Activated CD4-positive, alpha-beta T cell treated with anti-CD3 and anti-CD28 coated beads, Interleukin-2, amount 10 ng/mL, durations not matched to agents 24 days and 14 days (primary cell): Measurements from ENCODE around the gene FAM114A1. TPM values are rescaled to one million over a fixed set of nuclear protein-coding genes. Genes with fewer than 3 reads are reported as not detected.
"Not testable (repeated sequence)": the region's sequence is repeated elsewhere in the genome, so short reads cannot be mapped to it uniquely, and the experiment has no call there.

ENCODE experiments used
- DNase-seq: peaks from one replicate; pipeline ENCODE4 v3.0.0; 2022
- H3K27ac Mint-ChIP-seq: one replicate; pipeline ENCODE4 v1.8.0; 2022; ENCODE audit warnings: mild to moderate bottlenecking, mixed read lengths
- H3K27me3 Mint-ChIP-seq: one replicate; pipeline ENCODE4 v1.8.0; 2022; ENCODE audit warnings: mixed read lengths
- H3K36me3 Mint-ChIP-seq: one replicate; pipeline ENCODE4 v1.8.0; 2022; ENCODE audit warnings: low read depth, mild to moderate bottlenecking, mixed read lengths
- H3K4me1 Mint-ChIP-seq: one replicate; pipeline ENCODE4 v1.8.0; 2021; ENCODE audit warnings: mixed read lengths
- H3K4me3 Mint-ChIP-seq: one replicate; pipeline ENCODE4 v1.8.0; 2022; ENCODE audit warnings: mild to moderate bottlenecking, moderate library complexity, mixed read lengths
- H3K9me3 Mint-ChIP-seq: one replicate; pipeline ENCODE4 v1.8.0; 2021; ENCODE audit warnings: mixed read lengths
- intact Hi-C: fragments of 100-400 bp; cut with micrococcal nuclease; formaldehyde crosslinking; loops from one replicate; pipeline ENCODE4 v1.15.1; 2023
- total RNA-seq: library from RNA; stranded (reverse); gene quantifications from 2 replicates; pipeline ENCODE4 v1.2.3, GENCODE V29; 2022

Gene FAM114A1
- total RNA-seq, 1 donor from 2014 or later: 0.23 TPM

DNA sequence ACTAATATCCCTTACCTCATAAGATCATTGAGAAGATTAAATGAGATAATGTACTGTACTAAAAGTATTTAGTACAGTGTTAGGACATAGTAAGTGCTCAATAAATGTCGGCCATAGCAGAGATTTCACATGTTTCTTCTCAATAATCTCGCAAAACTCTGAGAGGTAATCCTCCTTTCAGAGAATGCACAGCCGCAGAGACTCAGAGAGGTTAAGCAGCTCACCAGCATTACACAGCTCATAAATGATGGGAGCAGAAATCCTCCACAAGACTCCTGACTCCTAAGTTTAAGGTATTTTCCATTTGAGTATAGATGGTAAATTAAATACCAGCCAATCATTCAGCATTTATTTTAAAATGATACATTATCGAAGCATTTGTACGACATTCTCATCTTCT is 34.6 kb downstream of the FAM114A1 start:
- intact Hi-C loops: loop anchor here (1.0 to 5.0 kb wide), 2 partner anchors 130 to 233 kb away; partner anchors contain the start of gene TMEM156
- no peak overlapping the region for H3K27ac Mint-ChIP-seq
- no peaks in the 10 kb centered on the region for H3K9me3 Mint-ChIP-seq
- peaks cover 15% of the 10 kb centered on the region for H3K4me1 Mint-ChIP-seq
- H3K27me3 Mint-ChIP-seq: no peaks in the 10 kb centered on the region
- H3K4me3 Mint-ChIP-seq: no peak overlapping the region
- no peak for DNase-seq
- H3K36me3 Mint-ChIP-seq: no peaks in the 10 kb centered on the region

GRCh38 chr4:38902695-38903094 is 35.1 kb downstream of the FAM114A1 start:
- Mint-ChIP-seq H3K9me3 (no peaks in the 10 kb centered on the region), H3K36me3 (no peaks in the 10 kb centered on the region), H3K27ac (no peak overlapping the region)

GRCh38 chr4:38904090-38904666 is 36.6 kb downstream of the FAM114A1 start:
- Mint-ChIP-seq H3K4me3 (no peak overlapping the region), H3K4me1 (peaks cover 14% of the 10 kb centered on the region), H3K27ac (no peak overlapping the region), H3K27me3 (no peaks in the 10 kb centered on the region), H3K36me3 (no peaks in the 10 kb centered on the region), H3K9me3 (no peaks in the 10 kb centered on the region)
- DNase-seq: no peak
- intact Hi-C loops: loop anchor here (5.0 kb wide), 1 partner anchor 128 kb away; the partner anchor contains the start of gene TMEM156

More at GRCh38 chr4:38902695-38903094, 35.1 kb downstream of the FAM114A1 start:
- DNase-seq: no peak
- no peak overlapping the region for H3K4me3 Mint-ChIP-seq
- intact Hi-C loops: loop anchor here (1.0 to 5.0 kb wide), 2 partner anchors 130 to 233 kb away; partner anchors contain the start of gene TMEM156
- H3K4me1 Mint-ChIP-seq: peaks cover 15% of the 10 kb centered on the region
- no peaks in the 10 kb centered on the region for H3K27me3 Mint-ChIP-seq

GRCh38 chr4:38904682-38905081 is 37.1 kb downstream of the FAM114A1 start:
- intact Hi-C loops: loop anchor here (5.0 kb wide), 1 partner anchor 128 kb away; the partner anchor contains the start of gene TMEM156
- H3K4me3 Mint-ChIP-seq: no peak overlapping the region
- H3K27me3 Mint-ChIP-seq: no peaks in the 10 kb centered on the region
- DNase-seq: no peak
- no peaks in the 10 kb centered on the region for H3K9me3 Mint-ChIP-seq
- H3K4me1 Mint-ChIP-seq: peaks cover 14% of the 10 kb centered on the region
- no peaks in the 10 kb centered on the region for H3K36me3 Mint-ChIP-seq
- no peak overlapping the region for H3K27ac Mint-ChIP-seq

GRCh38 chr4:38905652-38906385 is 38.2 kb downstream of the FAM114A1 start:
- Mint-ChIP-seq H3K27ac (no peak overlapping the region), H3K9me3 (no peaks in the 10 kb centered on the region), H3K4me1 (peaks cover 14% of the 10 kb centered on the region), H3K27me3 (no peaks in the 10 kb centered on the region), H3K36me3 (no peaks in the 10 kb centered on the region), H3K4me3 (no peak overlapping the region)
- intact Hi-C loops: no loop called here
- DNase-seq: no peak

- intact Hi-C loops: no loop called here
- H3K4me3 Mint-ChIP-seq: no peak overlapping the region
- H3K36me3 Mint-ChIP-seq: no peaks in the 10 kb centered on the region
- no peak overlapping the region for H3K27ac Mint-ChIP-seq
- no peaks in the 10 kb centered on the region for H3K27me3 Mint-ChIP-seq
- H3K4me1 Mint-ChIP-seq: peaks cover 14% of the 10 kb centered on the region
- DNase-seq: no peak
- H3K9me3 Mint-ChIP-seq: no peaks in the 10 kb centered on the region
These were observed 40.2 kb downstream of the FAM114A1 start for GRCh38 chr4:38907696-38908270.

DNA sequence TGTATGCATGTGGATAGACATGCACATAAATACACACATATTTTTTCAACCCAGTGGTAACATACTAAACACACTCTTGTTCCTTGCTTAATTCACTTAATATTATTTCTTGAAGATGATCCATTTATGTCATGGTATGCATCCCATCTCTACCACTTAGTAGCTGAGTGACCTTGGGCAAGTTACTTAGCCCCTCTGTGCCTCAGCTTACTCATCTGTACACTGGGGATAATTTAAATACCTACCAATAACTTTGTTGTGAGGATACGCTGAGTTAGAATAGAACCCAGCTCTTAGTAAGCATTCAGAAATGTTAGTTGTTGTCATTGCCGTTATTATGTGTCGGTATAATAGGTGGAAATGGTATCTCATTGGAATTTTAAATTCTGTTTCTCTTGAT is 41.4 kb downstream of the FAM114A1 start:
- Mint-ChIP-seq H3K4me1 (peaks cover 14% of the 10 kb centered on the region), H3K4me3 (no peak overlapping the region), H3K9me3 (no peaks in the 10 kb centered on the region), H3K27me3 (no peaks in the 10 kb centered on the region), H3K36me3 (no peaks in the 10 kb centered on the region), H3K27ac (no peak overlapping the region)
- intact Hi-C loops: no loop called here
- DNase-seq: no peak

DNA sequence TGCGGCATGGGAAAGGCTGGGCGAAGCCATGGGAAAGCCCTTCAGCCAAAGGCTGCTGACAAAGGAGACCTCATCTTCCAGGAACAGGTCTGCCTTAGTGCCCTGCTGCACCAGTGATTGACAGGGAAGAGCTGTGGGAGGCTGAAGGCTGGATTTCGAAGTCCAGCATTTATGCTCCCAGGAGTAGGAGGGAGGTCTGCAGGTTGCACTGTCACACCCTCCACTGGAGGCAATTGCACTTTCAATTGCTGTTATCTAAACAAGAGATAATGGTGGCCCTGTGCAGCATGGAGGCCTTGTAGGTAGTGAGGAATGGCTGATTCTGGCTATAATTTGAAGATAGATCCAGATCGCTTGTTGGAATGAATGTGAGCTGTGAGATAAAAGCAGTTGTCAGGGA is 43.7 kb downstream of the FAM114A1 start:
- no peak overlapping the region for H3K4me3 Mint-ChIP-seq
- H3K36me3 Mint-ChIP-seq: no peaks in the 10 kb centered on the region
- no peak overlapping the region for H3K27ac Mint-ChIP-seq
- no peak for DNase-seq
- H3K4me1 Mint-ChIP-seq: peaks cover 12% of the 10 kb centered on the region
- peaks cover 4% of the 10 kb centered on the region for H3K9me3 Mint-ChIP-seq
- H3K27me3 Mint-ChIP-seq: no peaks in the 10 kb centered on the region
- intact Hi-C loops: loop anchor here (5.0 kb wide), 1 partner anchor 36 kb away; no protein-coding TSS in a partner anchor

DNA sequence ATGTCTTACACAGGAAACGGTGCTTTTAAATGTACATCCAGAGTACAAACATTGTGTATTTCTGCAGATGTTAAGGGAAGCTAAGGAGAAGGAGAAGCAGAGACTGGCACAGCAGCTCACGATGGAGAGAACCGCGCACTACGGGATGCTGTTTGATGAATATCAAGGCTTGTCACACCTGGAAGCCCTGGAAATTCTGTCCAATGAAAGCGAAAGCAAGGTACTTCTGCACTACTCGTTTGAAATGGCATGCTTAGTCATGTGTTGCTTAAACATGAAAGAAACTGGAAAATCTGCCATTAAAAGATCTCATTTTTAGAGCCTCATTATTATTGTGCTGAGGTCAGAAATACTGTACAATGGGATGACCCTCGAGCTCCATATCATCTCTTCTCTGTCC is 47.2 kb downstream of the FAM114A1 start:
- peak overlapping the region; percentile 56 for H3K4me3 Mint-ChIP-seq
- DNase-seq: peak; percentile 73
- H3K27ac Mint-ChIP-seq: peak overlapping the region; percentile 83
- H3K36me3 Mint-ChIP-seq: no peaks in the 10 kb centered on the region
- H3K27me3 Mint-ChIP-seq: no peaks in the 10 kb centered on the region
- intact Hi-C loops: loop anchor here (5.0 kb wide), 1 partner anchor 32 kb away; no protein-coding TSS in a partner anchor
- H3K9me3 Mint-ChIP-seq: peaks cover 5% of the 10 kb centered on the region
- peaks cover 12% of the 10 kb centered on the region for H3K4me1 Mint-ChIP-seq

DNA sequence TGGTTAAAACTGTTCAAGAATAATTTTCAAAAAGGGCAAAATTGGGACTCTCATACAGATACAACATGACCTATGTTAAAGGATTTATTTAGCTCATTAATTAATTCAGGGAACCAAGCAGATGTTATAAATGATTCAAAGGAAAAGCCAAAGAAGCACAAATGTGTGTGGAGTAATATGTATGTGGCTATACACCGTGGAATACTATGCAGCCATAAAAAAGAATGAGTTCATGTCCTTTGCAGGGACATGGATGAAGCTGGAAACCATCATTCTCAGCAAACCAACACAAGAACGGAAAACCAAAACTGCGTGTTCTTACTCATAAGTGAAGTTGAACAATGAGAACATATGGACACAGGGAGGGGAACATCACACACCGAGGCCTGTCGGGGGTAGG is 48.7 kb downstream of the FAM114A1 start:
- H3K27ac Mint-ChIP-seq, H3K27me3 Mint-ChIP-seq, H3K4me3 Mint-ChIP-seq, H3K36me3 Mint-ChIP-seq, DNase-seq, intact Hi-C loops, H3K9me3 Mint-ChIP-seq: not testable (repeated sequence)
- peaks cover 12% of the 10 kb centered on the region for H3K4me1 Mint-ChIP-seq

- intact Hi-C loops: no loop called here
- Mint-ChIP-seq H3K4me1 (peaks cover 12% of the 10 kb centered on the region), H3K27ac (no peak overlapping the region), H3K27me3 (no peaks in the 10 kb centered on the region), H3K36me3 (no peaks in the 10 kb centered on the region), H3K4me3 (no peak overlapping the region), H3K9me3 (peaks cover 5% of the 10 kb centered on the region)
- no peak for DNase-seq
These were observed 49.9 kb downstream of the FAM114A1 start for GRCh38 chr4:38917481-38918025.

DNA sequence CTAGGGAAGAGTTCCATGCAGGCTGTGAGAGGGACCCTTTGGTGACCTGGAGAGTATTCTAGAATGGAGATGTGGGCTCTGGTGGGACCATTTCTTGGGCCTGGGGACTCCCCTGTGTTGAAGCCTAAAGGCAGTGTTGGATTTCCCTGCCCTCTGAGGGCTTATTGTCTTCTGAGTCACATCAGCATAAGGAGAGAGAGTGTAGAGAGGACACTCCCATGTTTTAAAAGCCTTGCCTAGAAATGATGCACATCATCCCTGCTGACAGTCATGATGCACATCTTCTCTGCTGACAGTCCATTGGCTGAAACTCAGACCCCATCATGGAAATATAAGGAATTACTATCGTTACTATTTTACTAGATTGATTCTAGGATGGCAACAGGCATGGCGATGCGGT is 51.9 kb downstream of the FAM114A1 start:
- H3K4me3 Mint-ChIP-seq: no peak overlapping the region
- H3K4me1 Mint-ChIP-seq: peaks cover 10% of the 10 kb centered on the region
- DNase-seq: no peak
- peaks cover 5% of the 10 kb centered on the region for H3K9me3 Mint-ChIP-seq
- H3K27ac Mint-ChIP-seq: no peak overlapping the region
- no peaks in the 10 kb centered on the region for H3K36me3 Mint-ChIP-seq
- intact Hi-C loops: no loop called here
- H3K27me3 Mint-ChIP-seq: no peaks in the 10 kb centered on the region

- peaks cover 5% of the 10 kb centered on the region for H3K9me3 Mint-ChIP-seq
- H3K27ac Mint-ChIP-seq: no peak overlapping the region
- peaks cover 3% of the 10 kb centered on the region for H3K4me1 Mint-ChIP-seq
- no peaks in the 10 kb centered on the region for H3K36me3 Mint-ChIP-seq
- no peak for DNase-seq
- intact Hi-C loops: no loop called here
- no peak overlapping the region for H3K4me3 Mint-ChIP-seq
- H3K27me3 Mint-ChIP-seq: no peaks in the 10 kb centered on the region
These were observed 52.6 kb downstream of the FAM114A1 start for GRCh38 chr4:38920186-38920585.

DNA sequence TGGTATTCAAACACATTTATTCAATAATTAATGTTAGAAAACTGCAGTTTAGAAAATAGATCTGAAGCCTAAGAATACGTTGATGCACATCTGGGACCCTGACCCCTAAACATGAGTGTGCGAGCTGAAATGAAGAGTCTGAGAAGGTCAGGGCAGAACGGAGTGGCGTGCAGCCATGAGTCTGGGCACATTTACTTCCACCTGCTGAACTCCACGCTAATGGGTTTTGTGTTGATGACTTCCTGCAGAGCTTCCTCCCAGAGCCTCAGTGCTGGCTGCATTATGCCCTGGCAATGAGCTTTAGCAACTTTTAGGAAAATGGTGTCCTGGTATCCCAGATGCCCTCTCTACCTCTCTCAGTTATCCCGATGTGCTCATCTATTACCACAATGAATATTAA is 53.1 kb downstream of the FAM114A1 start:
- no peak for DNase-seq
- no peak overlapping the region for H3K27ac Mint-ChIP-seq
- H3K36me3 Mint-ChIP-seq: no peaks in the 10 kb centered on the region
- H3K4me1 Mint-ChIP-seq: no peaks in the 10 kb centered on the region
- H3K27me3 Mint-ChIP-seq: peaks cover 1% of the 10 kb centered on the region
- peaks cover 5% of the 10 kb centered on the region for H3K9me3 Mint-ChIP-seq
- intact Hi-C loops: no loop called here
- no peak overlapping the region for H3K4me3 Mint-ChIP-seq
